MCF 10A (cell line): Measurements from ENCODE around the gene AKAP8L. TPM values are rescaled to one million over a fixed set of nuclear protein-coding genes. Genes with fewer than 3 reads are reported as not detected.

ENCODE experiments used
- BruUV-seq: library from RNA; stranded (reverse); fragments of 400-500 nt; replicated peaks from 2 replicates; lab custom pipeline; 2021; lab: Mats Ljungman, UMichigan
- CTCF ChIA-PET: fragments of 300-600 bp; sonication (Branson Sonifier 250); formaldehyde crosslinking; extraction: SDS; loops from one replicate; lab custom pipeline; 2021; ENCODE audit warnings: antibody characterized with exemption, inconsistent platforms; lab: Yijun Ruan, JAX
- POLR2A ChIA-PET: fragments of 300-600, 350-650 bp; sonication (Branson Sonifier 250); formaldehyde crosslinking; extraction: SDS; loops from one replicate; lab custom pipeline; 2020; ENCODE audit warnings: antibody characterized with exemption, inconsistent platforms; lab: Yijun Ruan, JAX
- DNase-seq: peaks from one replicate; pipeline ENCODE4 v3.0.0-alpha.2; 2018; ENCODE audit not compliant: unreplicated experiment
- H3K27ac Mint-ChIP-seq: one replicate; pipeline ENCODE4 v1.8.0; 2022; ENCODE audit warnings: mild to moderate bottlenecking, low read depth, mixed read lengths; ENCODE audit not compliant: unreplicated experiment
- H3K27me3 Mint-ChIP-seq: one replicate; pipeline ENCODE4 v1.8.0; 2022; ENCODE audit warnings: mixed read lengths; ENCODE audit not compliant: insufficient read depth, unreplicated experiment
- H3K36me3 Mint-ChIP-seq: one replicate; pipeline ENCODE4 v1.8.0; 2022; ENCODE audit warnings: mild to moderate bottlenecking, moderate library complexity, mixed read lengths; ENCODE audit not compliant: insufficient read depth, unreplicated experiment
- H3K4me1 Mint-ChIP-seq: one replicate; pipeline ENCODE4 v1.8.0; 2022; ENCODE audit warnings: mixed read lengths; ENCODE audit not compliant: insufficient read depth, unreplicated experiment
- H3K4me3 Mint-ChIP-seq: one replicate; pipeline ENCODE4 v1.8.0; 2022; ENCODE audit warnings: mild to moderate bottlenecking, moderate library complexity, mixed read lengths; ENCODE audit not compliant: unreplicated experiment
- H3K9me3 Mint-ChIP-seq: one replicate; pipeline ENCODE4 v1.8.0; 2022; ENCODE audit warnings: mixed read lengths; ENCODE audit not compliant: unreplicated experiment
- CTCF ChIP-seq: fragments of 200-600 bp; IDR thresholded peaks from one replicate; pipeline ENCODE4 v1.8.0; 2022; ENCODE audit warnings: antibody characterized with exemption, mild to moderate bottlenecking; ENCODE audit not compliant: unreplicated experiment
- intact Hi-C: fragments of 100-400 bp; cut with micrococcal nuclease; formaldehyde crosslinking; loops from 2 replicates; pipeline ENCODE4 v1.14.1; 2022
- total RNA-seq: library from RNA; stranded (reverse); gene quantifications from 2 replicates; pipeline ENCODE4 v1.2.3, GENCODE V29; 2022

The AKAP8L gene
- total RNA-seq, 1 experiment from 2014 or later = 84.7 TPM

- no peaks in the 10 kb centered on the region for H3K27me3 Mint-ChIP-seq
- no peak for DNase-seq
- H3K4me3 Mint-ChIP-seq = peak overlapping the region; percentile 95
- H3K27ac Mint-ChIP-seq = peak overlapping the region; percentile 81
- ChIA-PET POLR2A (interaction anchor here (0.8 to 5.8 kb wide), 5 partner anchors 14 to 77 kb away, joined by 3 to 80 read pairs (median 4); partner anchors contain the start of genes AKAP8 and AKAP8L), CTCF (interaction anchor here (0.6 to 1.1 kb wide), 3 partner anchors 11 to 342 kb away, joined by 3 to 4 read pairs (median 3); no protein-coding TSS in a partner anchor)
- H3K9me3 Mint-ChIP-seq = no peaks in the 10 kb centered on the region
- H3K36me3 Mint-ChIP-seq = no peaks in the 10 kb centered on the region
- intact Hi-C loops = no loop called here
- BruUV-seq = no TSS peak
- H3K4me1 Mint-ChIP-seq = peaks cover 20% of the 10 kb centered on the region
- TF ChIP-seq CTCF = no peak
Measured at GRCh38 chr19:15433519-15434069, 14.8 kb upstream of the AKAP8L start.

- Mint-ChIP-seq H3K9me3 (no peaks in the 10 kb centered on the region), H3K4me1 (peaks cover 20% of the 10 kb centered on the region), H3K27me3 (no peaks in the 10 kb centered on the region), H3K36me3 (peaks cover 5% of the 10 kb centered on the region), H3K27ac (peak overlapping the region; percentile 81), H3K4me3 (peak overlapping the region; percentile 95)
- CTCF ChIA-PET = interaction anchor here (1.1 kb wide), 1 partner anchor 12 kb away, joined by 3 read pairs; no protein-coding TSS in a partner anchor
- no TSS peak for BruUV-seq
- peak; percentile 85 for DNase-seq
- TF ChIP-seq CTCF = no peak
- intact Hi-C loops = no loop called here
- POLR2A ChIA-PET = interaction anchor here (0.5 to 5.8 kb wide), 9 partner anchors 13 to 1391 kb away, joined by 3 to 80 read pairs (median 3); partner anchors contain the start of genes AKAP8, AKAP8L and FAM32A
Measured at GRCh38 chr19:15432629-15433518, 14.1 kb upstream of the AKAP8L start.

GRCh38 chr19:15432018-15432494 is 13.3 kb upstream of the AKAP8L start:
- Mint-ChIP-seq H3K4me1 (peaks cover 20% of the 10 kb centered on the region), H3K27ac (peak overlapping the region; percentile 98), H3K9me3 (no peaks in the 10 kb centered on the region), H3K4me3 (peak overlapping the region; percentile 95), H3K27me3 (no peaks in the 10 kb centered on the region), H3K36me3 (peaks cover 12% of the 10 kb centered on the region)
- BruUV-seq = no TSS peak
- CTCF ChIA-PET = interaction anchor here (0.7 to 1.0 kb wide), 2 partner anchors 14 to 37 kb away, joined by 4 read pairs; no protein-coding TSS in a partner anchor
- no peak for TF ChIP-seq CTCF
- POLR2A ChIA-PET = interaction anchor here (0.6 to 5.8 kb wide), 6 partner anchors 13 to 1390 kb away, joined by 3 to 80 read pairs (median 4); partner anchors contain the start of genes AKAP8 and AKAP8L
- intact Hi-C loops = no loop called here
- DNase-seq = no peak
